Panc1 (cell line): ENCODE data around the gene FOXO6.

Source experiments
- POLR2AphosphoS5 ChIP-seq: IDR thresholded peaks from 2 replicates; pipeline ENCODE4 v1.6.1; 2012; ENCODE audit warnings: mild to moderate bottlenecking, low read depth, low read length, moderate library complexity
- REST ChIP-seq, 2 experiments: IDR thresholded peaks; 2 replicates each; pipeline ENCODE4 v1.6.1; 2011 to 2012; ENCODE audit warnings: low read depth in 2 of 2, control low read depth in 1 of 2, low read length in 1 of 2, mild to moderate bottlenecking in 1 of 2, moderate library complexity in 1 of 2; ENCODE audit not compliant: insufficient read depth in 1 of 2
- SIN3A ChIP-seq: IDR thresholded peaks from 2 replicates; pipeline ENCODE4 v1.6.1; 2012; ENCODE audit warnings: low read depth, mild to moderate bottlenecking, low read length, moderate library complexity, borderline replicate concordance; ENCODE audit not compliant: insufficient read depth
- TCF7L2 ChIP-seq: IDR thresholded peaks from 2 replicates; pipeline ENCODE4 v1.6.1; 2011; ENCODE audit warnings: mild to moderate bottlenecking, low read depth, low read length, inconsistent platforms
- TF ChIP-seq, protein P1 (sequence below): fragments of 450-650 bp; IDR thresholded peaks from 2 replicates; pipeline ENCODE4 v1.5.1; 2017; ENCODE audit warnings: mild to moderate bottlenecking

- TF ChIP-seq, protein P1, sequence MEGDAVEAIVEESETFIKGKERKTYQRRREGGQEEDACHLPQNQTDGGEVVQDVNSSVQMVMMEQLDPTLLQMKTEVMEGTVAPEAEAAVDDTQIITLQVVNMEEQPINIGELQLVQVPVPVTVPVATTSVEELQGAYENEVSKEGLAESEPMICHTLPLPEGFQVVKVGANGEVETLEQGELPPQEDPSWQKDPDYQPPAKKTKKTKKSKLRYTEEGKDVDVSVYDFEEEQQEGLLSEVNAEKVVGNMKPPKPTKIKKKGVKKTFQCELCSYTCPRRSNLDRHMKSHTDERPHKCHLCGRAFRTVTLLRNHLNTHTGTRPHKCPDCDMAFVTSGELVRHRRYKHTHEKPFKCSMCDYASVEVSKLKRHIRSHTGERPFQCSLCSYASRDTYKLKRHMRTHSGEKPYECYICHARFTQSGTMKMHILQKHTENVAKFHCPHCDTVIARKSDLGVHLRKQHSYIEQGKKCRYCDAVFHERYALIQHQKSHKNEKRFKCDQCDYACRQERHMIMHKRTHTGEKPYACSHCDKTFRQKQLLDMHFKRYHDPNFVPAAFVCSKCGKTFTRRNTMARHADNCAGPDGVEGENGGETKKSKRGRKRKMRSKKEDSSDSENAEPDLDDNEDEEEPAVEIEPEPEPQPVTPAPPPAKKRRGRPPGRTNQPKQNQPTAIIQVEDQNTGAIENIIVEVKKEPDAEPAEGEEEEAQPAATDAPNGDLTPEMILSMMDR = no peak
- TF ChIP-seq POLR2AphosphoS5 = no peak
- no peak for TF ChIP-seq REST (IDR thresholded peaks at IDR 0.05; ENCODE audit: insufficient read depth in 1 of 2, low read depth in 2 of 2, low read length in 1 of 2)
- no peak for TF ChIP-seq TCF7L2
- TF ChIP-seq SIN3A = no peak
Measured at GRCh38 chr1:41317361-41317760, 43.9 kb upstream of the FOXO6 start.
